HCT116 (cell line): Measurements from ENCODE around the gene LIN28A. TPM values are rescaled to one million over a fixed set of nuclear protein-coding genes. Genes with fewer than 3 reads are reported as not detected.

Source experiments
- ATAC-seq: fragments of 200-7000 bp; cut with Tn5 transposase; 2 replicates; pipeline ENCODE4 v1.9.1; 2020; ENCODE audit warnings: mild to moderate bottlenecking, moderate library complexity
- BruUV-seq: library from RNA; stranded (reverse); fragments of 400-500 nt; replicated peaks from 2 replicates; lab custom pipeline; 2021; lab: Mats Ljungman, UMichigan
- CTCF ChIA-PET: fragments of 300-600 bp; sonication (Branson Sonifier 250); formaldehyde crosslinking; loops from one replicate; lab custom pipeline; 2021; ENCODE audit warnings: antibody characterized with exemption; lab: Charles Lee
- POLR2A ChIA-PET: fragments of 300-600, 350-600 bp; sonication (Branson Sonifier 250); formaldehyde crosslinking; loops from one replicate; lab custom pipeline; 2021; ENCODE audit warnings: antibody characterized with exemption; lab: Charles Lee
- RAD21 ChIA-PET, 2 experiments: fragments of 300-600 bp; sonication (Branson Sonifier 250); formaldehyde crosslinking; loops; one replicate each; lab custom pipeline; 2023; ENCODE audit warnings: low total read pairs in 2 of 2; ENCODE audit not compliant: uncharacterized antibody in 2 of 2, unreplicated experiment in 2 of 2, low non-redundant PET in 1 of 2; lab: Charles Lee
- DNase-seq: peaks from one replicate; pipeline ENCODE4 v3.0.0-alpha.2; 2010; ENCODE audit warnings: low read depth, low spot score
- H2AFZ ChIP-seq: fragments of 200-600 bp; shearing (Covaris generic), sonication (generic); 2 replicates; pipeline ENCODE4 v1.6.1; 2017; ENCODE audit warnings: low read depth, mixed run types, mixed read lengths, antibody characterized with exemption, low read length; ENCODE audit not compliant: poor library complexity, severe bottlenecking
- H3K27ac ChIP-seq: 2 replicates; pipeline ENCODE4 v1.5.1; 2012; ENCODE audit warnings: low read depth, low read length
- H3K27me3 ChIP-seq: fragments of 200-600 bp; sonication (generic); 2 replicates; pipeline ENCODE4 v1.6.1; 2016; ENCODE audit warnings: mixed run types, low read length, mixed read lengths; ENCODE audit not compliant: insufficient read depth
- H3K36me3 ChIP-seq, 2 experiments: fragments of 200-500 bp in 1 of 2; fragments of 200-600 bp in 1 of 2; sonication (Bioruptor generic) in 1 of 2; sonication (generic) in 1 of 2; 2 replicates each; pipeline versions ENCODE4 v1.5.1 to v1.6.1; 2014 to 2016; ENCODE audit warnings: low read length in 2 of 2, inconsistent platforms in 1 of 2, mixed read lengths in 1 of 2, mixed run types in 1 of 2; ENCODE audit not compliant: insufficient read depth in 2 of 2, control insufficient read depth in 1 of 2
- H3K4me1 ChIP-seq, 2 experiments: fragments of 200-600 bp in 1 of 2; sonication (generic) in 1 of 2; 2 replicates each; pipeline versions ENCODE4 v1.5.1 to v1.6.1; 2012 to 2017; ENCODE audit warnings: low read length in 2 of 2, inconsistent platforms in 1 of 2, mild to moderate bottlenecking in 1 of 2, mixed read lengths in 1 of 2, mixed run types in 1 of 2, moderate library complexity in 1 of 2; ENCODE audit not compliant: insufficient read depth in 2 of 2, control insufficient read depth in 1 of 2
- H3K4me2 ChIP-seq: fragments of 200-600 bp; sonication (generic); 2 replicates; pipeline ENCODE4 v1.6.1; 2017; ENCODE audit warnings: mixed run types, low read length, mixed read lengths
- H3K4me3 ChIP-seq, 2 experiments: fragments of 200-600 bp in 1 of 2; sonication (generic) in 1 of 2; replicated peaks in 1 of 2; 2 replicates each; pipeline ENCODE4 v1.5.1; 2011 to 2016; ENCODE audit warnings: low read length in 2 of 2, control low read depth in 1 of 2, low read depth in 1 of 2, mild to moderate bottlenecking in 1 of 2, mixed read lengths in 1 of 2, mixed run types in 1 of 2
- H3K79me2 ChIP-seq: fragments of 200-600 bp; sonication (generic); 2 replicates; pipeline ENCODE4 v1.6.1; 2017; ENCODE audit warnings: mild to moderate bottlenecking, mixed run types, low read length, moderate library complexity, mixed read lengths; ENCODE audit not compliant: insufficient read depth
- H3K9ac ChIP-seq: fragments of 200-600 bp; sonication (generic); 2 replicates; pipeline ENCODE4 v1.6.1; 2016; ENCODE audit warnings: low read length, mixed read lengths
- H3K9me2 ChIP-seq: fragments of 200-600 bp; sonication (generic), shearing (Covaris generic); 2 replicates; pipeline ENCODE4 v1.6.1; 2017; ENCODE audit warnings: mixed run types, mild to moderate bottlenecking, moderate library complexity; ENCODE audit not compliant: insufficient read depth
- H3K9me3 ChIP-seq, 2 experiments: fragments of 200-500 bp in 1 of 2; fragments of 200-600 bp in 1 of 2; sonication (Bioruptor generic) in 1 of 2; sonication (generic) in 1 of 2; 2 replicates each; pipeline ENCODE4 v1.6.1; 2014 to 2017; ENCODE audit warnings: low read length in 2 of 2, mixed read lengths in 2 of 2, inconsistent platforms in 1 of 2, low read depth in 1 of 2, mild to moderate bottlenecking in 1 of 2, mixed run types in 1 of 2, moderate library complexity in 1 of 2; ENCODE audit not compliant: control insufficient read depth in 1 of 2, insufficient read depth in 1 of 2
- H4K20me1 ChIP-seq: fragments of 200-600 bp; sonication (generic), shearing (Covaris generic); 2 replicates; pipeline ENCODE4 v1.6.1; 2017; ENCODE audit warnings: mixed run types, mild to moderate bottlenecking, moderate library complexity; ENCODE audit not compliant: insufficient read depth
- ELF1 ChIP-seq: IDR thresholded peaks from 2 replicates; pipeline ENCODE4 v1.6.1; 2012; ENCODE audit warnings: low read depth, borderline replicate concordance
- EZH2 ChIP-seq: fragments of 200-600 bp; sonication (generic); IDR thresholded peaks from 2 replicates; pipeline ENCODE4 v1.6.1; 2017; ENCODE audit warnings: antibody characterized with exemption, mixed run types
- EZH2phosphoT487 ChIP-seq: fragments of 200-600 bp; IDR thresholded peaks from 2 replicates; pipeline ENCODE4 v1.6.1; 2018; ENCODE audit warnings: antibody characterized with exemption, borderline replicate concordance
- FOSL1 ChIP-seq: IDR thresholded peaks from 2 replicates; pipeline ENCODE4 v1.6.1; 2012; ENCODE audit warnings: low read depth
- POLR2A ChIP-seq: IDR thresholded peaks from 2 replicates; pipeline ENCODE4 v1.7.0; 2011; ENCODE audit warnings: borderline replicate concordance; ENCODE audit not compliant: insufficient read depth, insufficient read length; ENCODE audit errors: extremely low read depth
- SP1 ChIP-seq: IDR thresholded peaks from 2 replicates; pipeline ENCODE4 v1.6.1; 2012; ENCODE audit warnings: low read depth
- ZFX ChIP-seq: fragments of 450-650 bp; IDR thresholded peaks from 2 replicates; pipeline ENCODE4 v1.6.1; 2017
- intact Hi-C: fragments of 100-400 bp; cut with micrococcal nuclease; formaldehyde crosslinking; loops from 2 replicates; pipeline ENCODE4 v1.10.0; 2022
- total RNA-seq: library from RNA; stranded (reverse); gene quantifications from one replicate; pipeline ENCODE4 v1.2.1, GENCODE V29; 2021; ENCODE audit not compliant: unreplicated experiment
- TF ChIP-seq, protein P1 (sequence below): IDR thresholded peaks from 2 replicates; pipeline ENCODE4 v1.6.1; 2012
- TF ChIP-seq, protein P2 (sequence below): IDR thresholded peaks from 2 replicates; pipeline ENCODE4 v1.6.1; 2012; ENCODE audit warnings: low read depth

LIN28A gene
- total RNA-seq, 1 experiment from 2014 or later: 1.4 TPM

- no TSS peak for BruUV-seq
- Histone ChIP-seq H3K27ac (no peak overlapping the region), H3K9me2 (no peaks in the 10 kb centered on the region), H3K36me3 (no peaks in the 10 kb centered on the region), H3K4me2 (no peak overlapping the region), H2AFZ (no peak overlapping the region), H3K4me3 (no peak overlapping the region), H3K27me3 (no peaks in the 10 kb centered on the region; the same call in 1 of the 2 replicates), H3K9ac (no peak overlapping the region), H4K20me1 (no peaks in the 10 kb centered on the region), H3K79me2 (no peaks in the 10 kb centered on the region), H3K4me1 (peaks cover 0 to 11% of the 10 kb centered on the region in 2 experiments; a peak in 3 of 4 replicates), H3K9me3 (no peaks in the 10 kb centered on the region)
- ChIA-PET RAD21 (no interaction called here), POLR2A (no interaction called here), CTCF (no interaction called here)
- no peak for TF ChIP-seq POLR2A
- TF ChIP-seq EZH2phosphoT487: no peak
- no peak for TF ChIP-seq SP1
- TF ChIP-seq, protein P1, sequence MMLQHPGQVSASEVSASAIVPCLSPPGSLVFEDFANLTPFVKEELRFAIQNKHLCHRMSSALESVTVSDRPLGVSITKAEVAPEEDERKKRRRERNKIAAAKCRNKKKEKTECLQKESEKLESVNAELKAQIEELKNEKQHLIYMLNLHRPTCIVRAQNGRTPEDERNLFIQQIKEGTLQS: no peak
- TF ChIP-seq EZH2: no peak
- TF ChIP-seq ZFX: no peak
- TF ChIP-seq, protein P2, sequence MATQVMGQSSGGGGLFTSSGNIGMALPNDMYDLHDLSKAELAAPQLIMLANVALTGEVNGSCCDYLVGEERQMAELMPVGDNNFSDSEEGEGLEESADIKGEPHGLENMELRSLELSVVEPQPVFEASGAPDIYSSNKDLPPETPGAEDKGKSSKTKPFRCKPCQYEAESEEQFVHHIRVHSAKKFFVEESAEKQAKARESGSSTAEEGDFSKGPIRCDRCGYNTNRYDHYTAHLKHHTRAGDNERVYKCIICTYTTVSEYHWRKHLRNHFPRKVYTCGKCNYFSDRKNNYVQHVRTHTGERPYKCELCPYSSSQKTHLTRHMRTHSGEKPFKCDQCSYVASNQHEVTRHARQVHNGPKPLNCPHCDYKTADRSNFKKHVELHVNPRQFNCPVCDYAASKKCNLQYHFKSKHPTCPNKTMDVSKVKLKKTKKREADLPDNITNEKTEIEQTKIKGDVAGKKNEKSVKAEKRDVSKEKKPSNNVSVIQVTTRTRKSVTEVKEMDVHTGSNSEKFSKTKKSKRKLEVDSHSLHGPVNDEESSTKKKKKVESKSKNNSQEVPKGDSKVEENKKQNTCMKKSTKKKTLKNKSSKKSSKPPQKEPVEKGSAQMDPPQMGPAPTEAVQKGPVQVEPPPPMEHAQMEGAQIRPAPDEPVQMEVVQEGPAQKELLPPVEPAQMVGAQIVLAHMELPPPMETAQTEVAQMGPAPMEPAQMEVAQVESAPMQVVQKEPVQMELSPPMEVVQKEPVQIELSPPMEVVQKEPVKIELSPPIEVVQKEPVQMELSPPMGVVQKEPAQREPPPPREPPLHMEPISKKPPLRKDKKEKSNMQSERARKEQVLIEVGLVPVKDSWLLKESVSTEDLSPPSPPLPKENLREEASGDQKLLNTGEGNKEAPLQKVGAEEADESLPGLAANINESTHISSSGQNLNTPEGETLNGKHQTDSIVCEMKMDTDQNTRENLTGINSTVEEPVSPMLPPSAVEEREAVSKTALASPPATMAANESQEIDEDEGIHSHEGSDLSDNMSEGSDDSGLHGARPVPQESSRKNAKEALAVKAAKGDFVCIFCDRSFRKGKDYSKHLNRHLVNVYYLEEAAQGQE: no peak
- no peak for TF ChIP-seq FOSL1
- TF ChIP-seq ELF1: no peak
- no peak for ATAC-seq
- intact Hi-C loops: no loop called here
- DNase-seq: no peak
Observed at GRCh38 chr1:26404641-26405040, 6.0 kb upstream of the LIN28A start.
